Lower leg skin (tissue), 4 donors: Measurements from ENCODE around the gene NNAT. TPM values are rescaled to one million over a fixed set of nuclear protein-coding genes. Genes with fewer than 3 reads are reported as not detected.

ENCODE experiments used
- DNase-seq, 2 donors: peaks; one replicate each; pipeline ENCODE4 v3.0.0-alpha.2; 2019; ENCODE audit warnings: low spot score in 2 of 2
- H3K4me3 ChIP-seq: fragments of 200-600 bp; sonication (generic); 2 replicates; pipeline ENCODE4 v1.5.1; 2017; ENCODE audit warnings: mild to moderate bottlenecking, low read depth; ENCODE audit not compliant: poor library complexity, severe bottlenecking
- POLR2A ChIP-seq, 2 donors: fragments of 450-650 bp; IDR thresholded peaks; one replicate each; pipeline ENCODE4 v1.6.1; 2016 to 2017; ENCODE audit warnings: antibody characterized with exemption in 2 of 2, mild to moderate bottlenecking in 1 of 2, moderate library complexity in 1 of 2
- WGBS, 2 donors: methylation state at CpG; one replicate each; pipeline ENCODE4 v1.1.5; 2018; 5-methylcytosine and 5-hydroxymethylcytosine counted together
- intact Hi-C: fragments of 100-400 bp; cut with DNase I; formaldehyde crosslinking; loops from one replicate; pipeline ENCODE4 v1.15.0; 2023; ENCODE audit warnings: low total_unique reads
- total RNA-seq, 4 donors: library from RNA; depleted of rRNA; stranded (reverse); fragments of >200 nt; gene quantifications; one replicate each; pipeline ENCODE4 v1.1.0, GENCODE V29; 2016
- TF ChIP-seq, protein P1 (sequence below), 3 donors: fragments of 450-650 bp; IDR thresholded peaks; one replicate each; pipeline ENCODE4 v1.5.1; 2016; ENCODE audit warnings: antibody characterized with exemption in 3 of 3, mild to moderate bottlenecking in 3 of 3, moderate library complexity in 2 of 3

The NNAT gene
- total RNA-seq, 4 donors from 2014 or later = 1.3 to 3.8 (median 2.3) TPM

GRCh38 chr20:37505263-37506151 is 15.5 kb upstream of the NNAT start:
- H3K4me3 ChIP-seq = no peak overlapping the region
- TF ChIP-seq, protein P1, sequence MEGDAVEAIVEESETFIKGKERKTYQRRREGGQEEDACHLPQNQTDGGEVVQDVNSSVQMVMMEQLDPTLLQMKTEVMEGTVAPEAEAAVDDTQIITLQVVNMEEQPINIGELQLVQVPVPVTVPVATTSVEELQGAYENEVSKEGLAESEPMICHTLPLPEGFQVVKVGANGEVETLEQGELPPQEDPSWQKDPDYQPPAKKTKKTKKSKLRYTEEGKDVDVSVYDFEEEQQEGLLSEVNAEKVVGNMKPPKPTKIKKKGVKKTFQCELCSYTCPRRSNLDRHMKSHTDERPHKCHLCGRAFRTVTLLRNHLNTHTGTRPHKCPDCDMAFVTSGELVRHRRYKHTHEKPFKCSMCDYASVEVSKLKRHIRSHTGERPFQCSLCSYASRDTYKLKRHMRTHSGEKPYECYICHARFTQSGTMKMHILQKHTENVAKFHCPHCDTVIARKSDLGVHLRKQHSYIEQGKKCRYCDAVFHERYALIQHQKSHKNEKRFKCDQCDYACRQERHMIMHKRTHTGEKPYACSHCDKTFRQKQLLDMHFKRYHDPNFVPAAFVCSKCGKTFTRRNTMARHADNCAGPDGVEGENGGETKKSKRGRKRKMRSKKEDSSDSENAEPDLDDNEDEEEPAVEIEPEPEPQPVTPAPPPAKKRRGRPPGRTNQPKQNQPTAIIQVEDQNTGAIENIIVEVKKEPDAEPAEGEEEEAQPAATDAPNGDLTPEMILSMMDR (IDR thresholded peaks at IDR 0.05) = no peak
- no peak for TF ChIP-seq POLR2A (IDR thresholded peaks at IDR 0.05)
- DNase-seq = peak in 1 of 2 donors; percentile 66
- WGBS, 2 donors = 70 to 71% methylated on average over 7 of the region's 7 CpGs
- intact Hi-C loops = no loop called here

GRCh38 chr20:37506152-37506725 is 14.8 kb upstream of the NNAT start:
- TF ChIP-seq, protein P1 (IDR thresholded peaks at IDR 0.05) = no peak
- no peak for TF ChIP-seq POLR2A (IDR thresholded peaks at IDR 0.05)
- no peak overlapping the region for H3K4me3 ChIP-seq

GRCh38 chr20:37510226-37510625 is 10.8 kb upstream of the NNAT start:
- no peak for TF ChIP-seq POLR2A (IDR thresholded peaks at IDR 0.05)
- TF ChIP-seq, protein P1 (IDR thresholded peaks at IDR 0.05) = no peak
- no peak overlapping the region for H3K4me3 ChIP-seq
- intact Hi-C loops = no loop called here
- 90 to 96% methylated on average over 5 of the region's 5 CpGs for WGBS, 2 donors
- DNase-seq = no peak

More at GRCh38 chr20:37506152-37506725, 14.8 kb upstream of the NNAT start:
- WGBS, 2 donors = 70 to 71% methylated on average over 4 of the region's 4 CpGs
- intact Hi-C loops = no loop called here
- no peak for DNase-seq

DNA sequence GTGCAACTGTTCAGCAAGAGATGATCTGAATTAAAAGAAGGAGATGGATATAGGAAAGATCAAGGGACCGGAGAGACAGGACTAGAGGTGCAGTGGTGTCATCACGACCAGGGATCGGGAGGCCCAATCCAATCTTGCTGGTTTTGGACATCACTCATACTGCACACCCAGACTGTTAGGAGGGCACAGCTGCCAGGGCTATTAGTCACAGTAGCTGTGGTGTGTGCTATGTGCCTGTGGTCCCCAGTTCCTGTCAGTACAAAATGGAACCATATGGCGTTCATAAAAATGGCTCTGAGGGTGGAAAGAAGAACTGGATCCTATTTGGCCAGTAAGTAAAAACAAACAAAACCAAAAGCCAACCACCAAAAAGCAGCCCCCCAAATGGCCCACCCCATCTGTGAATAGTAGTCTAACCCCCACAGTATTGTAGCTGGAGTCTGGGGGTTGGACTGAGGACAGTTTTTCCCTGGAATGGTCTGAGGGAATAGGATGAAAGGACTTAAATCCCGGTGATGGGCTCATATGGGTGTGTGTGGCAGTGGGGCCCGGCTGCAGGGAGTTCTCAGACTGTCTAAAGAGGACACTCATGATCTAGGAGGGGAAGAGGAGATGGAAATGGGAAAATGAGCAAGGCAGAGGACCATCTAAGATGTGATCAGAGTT is 9.3 kb upstream of the NNAT start:
- intact Hi-C loops = no loop called here
- no peak for DNase-seq
- TF ChIP-seq, protein P1 (IDR thresholded peaks at IDR 0.05) = no peak
- TF ChIP-seq POLR2A (IDR thresholded peaks at IDR 0.05) = no peak
- 72 to 83% methylated on average over 6 of the region's 6 CpGs for WGBS, 2 donors
- no peak overlapping the region for H3K4me3 ChIP-seq

DNA sequence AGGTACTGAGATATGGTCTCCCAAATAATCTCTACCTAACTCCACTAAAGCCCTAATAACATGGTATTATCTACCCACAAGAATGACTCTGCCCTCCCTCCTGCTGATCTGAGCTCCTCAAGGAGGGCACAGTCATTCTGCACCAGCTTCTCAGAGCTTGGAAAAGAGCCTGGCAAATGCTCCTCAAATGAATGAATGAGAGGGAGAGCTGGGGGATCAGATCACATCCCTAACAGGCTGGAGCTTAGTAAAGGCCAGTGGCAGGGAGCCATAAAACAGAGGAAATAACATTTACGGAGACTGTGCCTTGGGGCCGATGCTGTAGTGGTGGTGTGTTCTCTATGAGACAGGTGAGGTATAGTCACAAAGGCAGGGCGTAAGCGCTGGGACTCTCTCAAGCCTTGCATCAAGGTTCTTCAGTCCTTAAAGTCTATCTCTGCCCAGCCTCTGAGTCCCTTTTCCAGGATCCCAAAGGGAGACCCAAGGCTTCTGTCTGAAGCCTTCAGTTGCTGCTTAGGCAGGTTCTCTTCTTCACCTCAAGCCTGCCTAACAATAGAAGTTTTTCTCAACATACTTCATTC is 7.2 kb upstream of the NNAT start:
- TF ChIP-seq POLR2A (IDR thresholded peaks at IDR 0.05) = no peak
- TF ChIP-seq, protein P1 (IDR thresholded peaks at IDR 0.05) = no peak
- no peak overlapping the region for H3K4me3 ChIP-seq
- peak in 1 of 2 donors; percentile 8 for DNase-seq
- 84 to 86% methylated on average over 4 of the region's 4 CpGs for WGBS, 2 donors
- intact Hi-C loops = no loop called here
